Liver (tissue), 9 donors: ENCODE data around the gene GTF2F2. TPM values are rescaled to one million over a fixed set of nuclear protein-coding genes. Genes with fewer than 3 reads are reported as not detected.

Source experiments
- DNase-seq: peaks from one replicate; pipeline ENCODE4 v3.0.0-alpha.2; 2017; ENCODE audit warnings: low spot score
- H3K27ac ChIP-seq, 2 donors: one replicate each; pipeline ENCODE4 v1.7.0; 2013; ENCODE audit warnings: inconsistent platforms in 2 of 2, low read length in 2 of 2, control low read depth in 1 of 2, low read depth in 1 of 2, mild to moderate bottlenecking in 1 of 2
- H3K27me3 ChIP-seq, 4 donors: one replicate each; pipeline versions ENCODE4 v1.6.1 to v1.7.0; 2013; ENCODE audit warnings: low read length in 3 of 4, inconsistent platforms in 1 of 4, mild to moderate bottlenecking in 1 of 4, moderate library complexity in 1 of 4; ENCODE audit not compliant: control insufficient read depth in 4 of 4, insufficient read depth in 4 of 4
- H3K36me3 ChIP-seq, 4 donors: one replicate each; pipeline versions ENCODE4 v1.6.1 to v1.7.0; 2013; ENCODE audit warnings: low read length in 3 of 4, mild to moderate bottlenecking in 3 of 4, low read depth in 1 of 4, moderate library complexity in 1 of 4; ENCODE audit not compliant: control insufficient read depth in 4 of 4, insufficient read depth in 3 of 4
- H3K4me1 ChIP-seq, 4 donors: one replicate each; pipeline versions ENCODE4 v1.6.1 to v1.7.0; 2013; ENCODE audit warnings: low read length in 3 of 4, mild to moderate bottlenecking in 3 of 4, moderate library complexity in 1 of 4; ENCODE audit not compliant: control insufficient read depth in 4 of 4, insufficient read depth in 4 of 4
- H3K4me3 ChIP-seq, 3 donors: one replicate each; pipeline versions ENCODE4 v1.6.1 to v1.7.0; 2013; ENCODE audit warnings: low read length in 3 of 3, control low read depth in 1 of 3, low read depth in 1 of 3, mild to moderate bottlenecking in 1 of 3
- H3K9ac ChIP-seq, 2 donors: one replicate each; pipeline ENCODE4 v1.7.0; 2013; ENCODE audit warnings: low read length in 2 of 2, mild to moderate bottlenecking in 2 of 2, moderate library complexity in 2 of 2, control low read depth in 1 of 2, low read depth in 1 of 2
- H3K9me3 ChIP-seq, 4 donors: one replicate each; pipeline versions ENCODE4 v1.6.1 to v1.7.0; 2013; ENCODE audit warnings: low read length in 3 of 4; ENCODE audit not compliant: control insufficient read depth in 4 of 4
- EGR1 ChIP-seq, 2 donors: IDR thresholded peaks; 2 replicates each; pipeline ENCODE4 v1.6.1; 2016 to 2018; ENCODE audit warnings: antibody characterized with exemption in 2 of 2, low read depth in 2 of 2
- FOXA1 ChIP-seq: IDR thresholded peaks from 2 replicates; pipeline ENCODE4 v1.6.1; 2016; ENCODE audit warnings: antibody characterized with exemption
- FOXA2 ChIP-seq: IDR thresholded peaks from 2 replicates; pipeline ENCODE4 v1.6.1; 2016; ENCODE audit warnings: antibody characterized with exemption
- GABPA ChIP-seq, 2 donors: IDR thresholded peaks in 1 of 2; conservative IDR thresholded peaks in 1 of 2; 2 replicates each; pipeline ENCODE4 v1.6.1; 2016; ENCODE audit warnings: antibody characterized with exemption in 2 of 2, mild to moderate bottlenecking in 1 of 2, moderate library complexity in 1 of 2
- HNF4A ChIP-seq, 2 donors: conservative IDR thresholded peaks; 2 replicates each; pipeline ENCODE4 v1.6.1; 2016; ENCODE audit warnings: antibody characterized with exemption in 2 of 2, mild to moderate bottlenecking in 2 of 2
- HNF4G ChIP-seq: IDR thresholded peaks from 2 replicates; pipeline ENCODE4 v1.6.1; 2016; ENCODE audit warnings: antibody characterized with exemption
- JUND ChIP-seq, 2 donors: IDR thresholded peaks; 2 replicates each; pipeline ENCODE4 v1.6.1; 2016; ENCODE audit warnings: antibody characterized with exemption in 2 of 2
- NR2F2 ChIP-seq: IDR thresholded peaks from 2 replicates; pipeline ENCODE4 v1.6.1; 2016; ENCODE audit warnings: antibody characterized with exemption
- RAD21 ChIP-seq, 2 donors: IDR thresholded peaks; 2 replicates each; pipeline ENCODE4 v1.6.1; 2016; ENCODE audit warnings: antibody characterized with exemption in 2 of 2, mild to moderate bottlenecking in 2 of 2
- RXRA ChIP-seq, 2 donors: IDR thresholded peaks; 2 replicates each; pipeline ENCODE4 v1.6.1; 2017 to 2018; ENCODE audit warnings: antibody characterized with exemption in 2 of 2, mild to moderate bottlenecking in 1 of 2
- SP1 ChIP-seq: IDR thresholded peaks from 2 replicates; pipeline ENCODE4 v1.6.1; 2018; ENCODE audit warnings: antibody characterized with exemption, mild to moderate bottlenecking
- TAF1 ChIP-seq: conservative IDR thresholded peaks from 2 replicates; pipeline ENCODE4 v1.6.1; 2016; ENCODE audit warnings: antibody characterized with exemption, mild to moderate bottlenecking
- YY1 ChIP-seq: IDR thresholded peaks from 2 replicates; pipeline ENCODE4 v1.6.1; 2016; ENCODE audit warnings: antibody characterized with exemption, mild to moderate bottlenecking
- WGBS: extraction: QIAGEN DNeasy Blood & Tissue Kit; methylation state at CpG from one replicate; pipeline ENCODE4 v1.1.7; 2013; 5-methylcytosine and 5-hydroxymethylcytosine counted together
- polyA plus RNA-seq, 2 donors: library from polyadenylated mRNA; stranded (reverse) in 1 of 2; unstranded in 1 of 2; fragments of 200-250 nt in 1 of 2; fragments of >200 nt in 1 of 2; fragmentation: Nextera tagmentation in 1 of 2; extraction: Ambion mirVana in 1 of 2; gene quantifications; one replicate each; pipeline versions ENCODE4 v1.2.1 to v1.2.3, GENCODE V29; 2013 to 2015
- total RNA-seq, 2 donors: library from RNA; depleted of rRNA; stranded (reverse); fragments of >200 nt; gene quantifications; one replicate each; pipeline ENCODE4 v1.2.3, GENCODE V29; 2014
- TF ChIP-seq, protein P1 (sequence below): IDR thresholded peaks from 2 replicates; pipeline ENCODE4 v1.6.1; 2016; ENCODE audit warnings: antibody characterized with exemption
- TF ChIP-seq, protein P2 (sequence below): IDR thresholded peaks from 2 replicates; pipeline ENCODE4 v1.6.1; 2016; ENCODE audit warnings: antibody characterized with exemption, mild to moderate bottlenecking
- TF ChIP-seq, protein P3 (sequence below): fragments of 150-350 bp; IDR thresholded peaks from 2 replicates; pipeline ENCODE4 v1.5.1; 2017; ENCODE audit warnings: improper control_type of control experiment, low read depth, low read length; ENCODE audit not compliant: missing input control
- TF ChIP-seq, protein P4 (sequence below): IDR thresholded peaks from 2 replicates; pipeline ENCODE4 v1.6.1; 2016; ENCODE audit warnings: antibody characterized with exemption
- TF ChIP-seq, protein P5 (sequence below): IDR thresholded peaks from 2 replicates; pipeline ENCODE4 v1.6.1; 2016; ENCODE audit warnings: antibody characterized with exemption
- donor health status: healthy.
- donor health status: healthy.
- donor health status: healthy.
- donor health status: healthy.
- donor health status: healthy.

Gene GTF2F2
- total and polyA plus RNA-seq, 4 donors = 6.0 to 8.5 (median 7.3) TPM

DNA sequence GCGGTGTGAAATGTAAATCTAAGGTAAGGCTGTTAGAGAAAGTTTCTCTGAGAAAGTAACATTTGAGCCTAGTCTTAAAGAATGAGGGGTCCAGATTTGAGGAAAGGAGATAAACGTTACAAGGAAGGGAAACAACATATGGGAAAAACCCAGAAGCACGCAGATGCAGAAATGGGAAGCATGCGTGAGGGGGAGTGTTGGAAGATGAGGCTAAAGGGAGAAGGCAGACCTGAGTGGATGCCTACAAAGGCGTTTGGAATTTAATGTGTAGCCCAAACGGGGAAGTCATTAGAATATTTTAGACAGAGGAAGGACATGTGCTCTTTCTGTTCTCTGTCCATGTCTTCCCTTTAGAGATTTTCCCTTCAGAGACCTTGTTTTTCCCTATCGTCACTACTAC, 159.7 kb downstream of the GTF2F2 start:
- Histone ChIP-seq H3K36me3 (peaks cover 0 to under 1% (median 0%) of the 10 kb centered on the region in 4 donors), H3K9me3 (no peaks in the 10 kb centered on the region), H3K4me1 (peaks cover 0 to under 1% (median 0%) of the 10 kb centered on the region in 4 donors), H3K27ac (no peak overlapping the region), H3K27me3 (no peaks in the 10 kb centered on the region), H3K4me3 (no peak overlapping the region), H3K9ac (no peak overlapping the region)
- TF ChIP-seq EGR1 (IDR thresholded peaks at IDR 0.05; ENCODE audit: low read depth in 2 of 2) (no peak), JUND (IDR thresholded peaks at IDR 0.05) (no peak), TAF1 (no peak), GABPA (IDR thresholded peaks at IDR 0.05 in 1 of 2, conservative IDR thresholded peaks at IDR 0.05 in 1 of 2) (no peak), FOXA1 (no peak), RXRA (IDR thresholded peaks at IDR 0.05) (no peak), NR2F2 (no peak), YY1 (no peak)
- TF ChIP-seq, protein P1, sequence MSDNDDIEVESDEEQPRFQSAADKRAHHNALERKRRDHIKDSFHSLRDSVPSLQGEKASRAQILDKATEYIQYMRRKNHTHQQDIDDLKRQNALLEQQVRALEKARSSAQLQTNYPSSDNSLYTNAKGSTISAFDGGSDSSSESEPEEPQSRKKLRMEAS = no peak
- TF ChIP-seq, protein P2, sequence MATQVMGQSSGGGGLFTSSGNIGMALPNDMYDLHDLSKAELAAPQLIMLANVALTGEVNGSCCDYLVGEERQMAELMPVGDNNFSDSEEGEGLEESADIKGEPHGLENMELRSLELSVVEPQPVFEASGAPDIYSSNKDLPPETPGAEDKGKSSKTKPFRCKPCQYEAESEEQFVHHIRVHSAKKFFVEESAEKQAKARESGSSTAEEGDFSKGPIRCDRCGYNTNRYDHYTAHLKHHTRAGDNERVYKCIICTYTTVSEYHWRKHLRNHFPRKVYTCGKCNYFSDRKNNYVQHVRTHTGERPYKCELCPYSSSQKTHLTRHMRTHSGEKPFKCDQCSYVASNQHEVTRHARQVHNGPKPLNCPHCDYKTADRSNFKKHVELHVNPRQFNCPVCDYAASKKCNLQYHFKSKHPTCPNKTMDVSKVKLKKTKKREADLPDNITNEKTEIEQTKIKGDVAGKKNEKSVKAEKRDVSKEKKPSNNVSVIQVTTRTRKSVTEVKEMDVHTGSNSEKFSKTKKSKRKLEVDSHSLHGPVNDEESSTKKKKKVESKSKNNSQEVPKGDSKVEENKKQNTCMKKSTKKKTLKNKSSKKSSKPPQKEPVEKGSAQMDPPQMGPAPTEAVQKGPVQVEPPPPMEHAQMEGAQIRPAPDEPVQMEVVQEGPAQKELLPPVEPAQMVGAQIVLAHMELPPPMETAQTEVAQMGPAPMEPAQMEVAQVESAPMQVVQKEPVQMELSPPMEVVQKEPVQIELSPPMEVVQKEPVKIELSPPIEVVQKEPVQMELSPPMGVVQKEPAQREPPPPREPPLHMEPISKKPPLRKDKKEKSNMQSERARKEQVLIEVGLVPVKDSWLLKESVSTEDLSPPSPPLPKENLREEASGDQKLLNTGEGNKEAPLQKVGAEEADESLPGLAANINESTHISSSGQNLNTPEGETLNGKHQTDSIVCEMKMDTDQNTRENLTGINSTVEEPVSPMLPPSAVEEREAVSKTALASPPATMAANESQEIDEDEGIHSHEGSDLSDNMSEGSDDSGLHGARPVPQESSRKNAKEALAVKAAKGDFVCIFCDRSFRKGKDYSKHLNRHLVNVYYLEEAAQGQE = no peak
- no peak for DNase-seq
- 84% methylated on average over 7 of the region's 7 CpGs for WGBS

DNA sequence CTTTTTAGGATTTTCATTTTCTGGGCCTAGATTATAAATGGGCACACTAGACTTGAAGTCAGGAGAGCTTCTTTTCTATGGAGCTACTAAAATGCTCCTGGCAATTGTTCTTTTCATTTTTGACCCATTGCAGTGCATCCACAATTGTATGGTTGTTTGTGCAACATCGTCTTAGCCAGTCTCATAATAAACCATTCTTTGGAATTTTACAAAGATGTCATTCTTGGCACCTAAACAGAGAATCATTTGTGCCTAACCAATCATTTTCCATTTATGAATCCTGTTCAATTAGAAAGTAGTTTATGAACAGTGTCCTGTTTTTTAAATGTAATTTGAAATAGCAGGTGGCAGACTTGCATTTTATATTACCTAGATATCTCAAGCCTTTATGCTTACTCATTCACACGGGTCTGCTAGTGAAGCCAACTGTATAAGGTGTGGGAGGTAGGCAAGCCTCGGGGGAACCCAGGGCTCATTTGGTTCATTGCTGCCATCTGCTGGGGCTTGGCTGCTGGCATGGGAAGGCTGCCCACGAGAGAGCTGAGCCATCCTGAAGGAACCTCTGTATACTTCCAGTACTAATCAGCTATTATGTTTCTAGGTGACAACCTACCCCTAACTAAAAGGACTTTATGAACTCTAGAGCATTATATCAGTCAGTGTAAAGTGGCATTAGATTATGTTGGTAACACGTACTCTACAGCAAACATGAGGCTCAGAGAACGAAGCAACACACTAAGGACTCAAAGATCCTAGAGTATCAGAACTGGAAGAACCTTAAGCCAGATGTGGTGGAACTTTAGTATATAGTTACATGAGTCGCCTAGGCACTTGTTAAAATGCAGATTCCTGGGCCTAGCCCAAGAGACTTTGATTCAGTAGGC, 160.7 kb downstream of the GTF2F2 start:
- H3K9me3 ChIP-seq = no peaks in the 10 kb centered on the region
- peaks cover 0 to 2% (median 0%) of the 10 kb centered on the region in 4 donors for H3K36me3 ChIP-seq
- TF ChIP-seq HNF4G (no peak), EGR1 (IDR thresholded peaks at IDR 0.05; ENCODE audit: low read depth in 2 of 2) (peak in 1 of 2 donors; percentile 15), NR2F2 (no peak), JUND (IDR thresholded peaks at IDR 0.05) (no peak), RXRA (IDR thresholded peaks at IDR 0.05) (no peak), RAD21 (IDR thresholded peaks at IDR 0.05) (peak; percentile 96 to 97), SP1 (no peak), TAF1 (no peak), GABPA (IDR thresholded peaks at IDR 0.05 in 1 of 2, conservative IDR thresholded peaks at IDR 0.05 in 1 of 2) (no peak), FOXA2 (no peak), HNF4A (conservative IDR thresholded peaks at IDR 0.05) (no peak)
- TF ChIP-seq, protein P3, sequence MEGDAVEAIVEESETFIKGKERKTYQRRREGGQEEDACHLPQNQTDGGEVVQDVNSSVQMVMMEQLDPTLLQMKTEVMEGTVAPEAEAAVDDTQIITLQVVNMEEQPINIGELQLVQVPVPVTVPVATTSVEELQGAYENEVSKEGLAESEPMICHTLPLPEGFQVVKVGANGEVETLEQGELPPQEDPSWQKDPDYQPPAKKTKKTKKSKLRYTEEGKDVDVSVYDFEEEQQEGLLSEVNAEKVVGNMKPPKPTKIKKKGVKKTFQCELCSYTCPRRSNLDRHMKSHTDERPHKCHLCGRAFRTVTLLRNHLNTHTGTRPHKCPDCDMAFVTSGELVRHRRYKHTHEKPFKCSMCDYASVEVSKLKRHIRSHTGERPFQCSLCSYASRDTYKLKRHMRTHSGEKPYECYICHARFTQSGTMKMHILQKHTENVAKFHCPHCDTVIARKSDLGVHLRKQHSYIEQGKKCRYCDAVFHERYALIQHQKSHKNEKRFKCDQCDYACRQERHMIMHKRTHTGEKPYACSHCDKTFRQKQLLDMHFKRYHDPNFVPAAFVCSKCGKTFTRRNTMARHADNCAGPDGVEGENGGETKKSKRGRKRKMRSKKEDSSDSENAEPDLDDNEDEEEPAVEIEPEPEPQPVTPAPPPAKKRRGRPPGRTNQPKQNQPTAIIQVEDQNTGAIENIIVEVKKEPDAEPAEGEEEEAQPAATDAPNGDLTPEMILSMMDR = peak; percentile 75
- TF ChIP-seq, protein P4, sequence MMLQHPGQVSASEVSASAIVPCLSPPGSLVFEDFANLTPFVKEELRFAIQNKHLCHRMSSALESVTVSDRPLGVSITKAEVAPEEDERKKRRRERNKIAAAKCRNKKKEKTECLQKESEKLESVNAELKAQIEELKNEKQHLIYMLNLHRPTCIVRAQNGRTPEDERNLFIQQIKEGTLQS = no peak
- TF ChIP-seq, protein P5, sequence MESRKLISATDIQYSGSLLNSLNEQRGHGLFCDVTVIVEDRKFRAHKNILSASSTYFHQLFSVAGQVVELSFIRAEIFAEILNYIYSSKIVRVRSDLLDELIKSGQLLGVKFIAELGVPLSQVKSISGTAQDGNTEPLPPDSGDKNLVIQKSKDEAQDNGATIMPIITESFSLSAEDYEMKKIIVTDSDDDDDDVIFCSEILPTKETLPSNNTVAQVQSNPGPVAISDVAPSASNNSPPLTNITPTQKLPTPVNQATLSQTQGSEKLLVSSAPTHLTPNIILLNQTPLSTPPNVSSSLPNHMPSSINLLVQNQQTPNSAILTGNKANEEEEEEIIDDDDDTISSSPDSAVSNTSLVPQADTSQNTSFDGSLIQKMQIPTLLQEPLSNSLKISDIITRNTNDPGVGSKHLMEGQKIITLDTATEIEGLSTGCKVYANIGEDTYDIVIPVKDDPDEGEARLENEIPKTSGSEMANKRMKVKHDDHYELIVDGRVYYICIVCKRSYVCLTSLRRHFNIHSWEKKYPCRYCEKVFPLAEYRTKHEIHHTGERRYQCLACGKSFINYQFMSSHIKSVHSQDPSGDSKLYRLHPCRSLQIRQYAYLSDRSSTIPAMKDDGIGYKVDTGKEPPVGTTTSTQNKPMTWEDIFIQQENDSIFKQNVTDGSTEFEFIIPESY = no peak
- TF ChIP-seq, protein P2 = no peak
- WGBS = 44% methylated on average over 7 of the region's 7 CpGs
- no peak overlapping the region for H3K27ac ChIP-seq
- no peak overlapping the region for H3K9ac ChIP-seq
- H3K4me1 ChIP-seq = no peaks in the 10 kb centered on the region
- no peaks in the 10 kb centered on the region for H3K27me3 ChIP-seq
- peak; percentile 58 for DNase-seq
- H3K4me3 ChIP-seq = no peak overlapping the region
